NCI-H748 (cell line): ENCODE data around the gene RCVRN.

Experiments
- DNase-seq: peaks from one replicate; lab custom pipeline; 2025; ENCODE audit not compliant: unreplicated experiment; lab: John Stamatoyannopoulos, UW

The RCVRN gene

GRCh38 chr17:9905078-9905415 lies at the start of gene RCVRN:
Gene RCVRN (minus strand): TSS chr17:9905271. CDS start chr17:9905180, 91 bp downstream.
- DNase-seq, result no peak

DNA sequence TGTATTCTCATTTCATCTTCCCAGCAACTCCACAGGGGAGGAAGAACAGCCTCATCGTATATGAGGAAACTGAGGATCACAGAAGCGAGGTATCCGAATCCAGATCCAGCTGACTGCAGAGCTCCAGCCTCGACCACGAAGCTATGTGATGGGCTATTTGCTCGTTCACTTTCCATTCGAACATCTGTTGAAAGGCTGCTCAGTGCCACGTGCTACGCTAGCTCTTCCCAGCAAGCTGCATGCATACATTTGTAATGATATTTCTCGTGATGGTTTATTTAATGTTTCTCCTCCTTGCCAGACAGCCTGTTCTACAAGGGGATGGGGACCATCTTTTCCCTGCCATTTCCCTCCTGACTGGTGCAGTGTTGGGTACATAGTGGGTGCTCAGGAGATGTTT lies 48.4 kb upstream of the RCVRN start:
- DNase-seq, result no peak

- DNase-seq, result no peak
These were observed 46.7 kb upstream of the RCVRN start for GRCh38 chr17:9951803-9952202.

- no peak for DNase-seq
These were observed 43.9 kb upstream of the RCVRN start for GRCh38 chr17:9948928-9949327.

GRCh38 chr17:9944704-9945103 lies 39.6 kb upstream of the RCVRN start:
- DNase-seq, result no peak

DNA sequence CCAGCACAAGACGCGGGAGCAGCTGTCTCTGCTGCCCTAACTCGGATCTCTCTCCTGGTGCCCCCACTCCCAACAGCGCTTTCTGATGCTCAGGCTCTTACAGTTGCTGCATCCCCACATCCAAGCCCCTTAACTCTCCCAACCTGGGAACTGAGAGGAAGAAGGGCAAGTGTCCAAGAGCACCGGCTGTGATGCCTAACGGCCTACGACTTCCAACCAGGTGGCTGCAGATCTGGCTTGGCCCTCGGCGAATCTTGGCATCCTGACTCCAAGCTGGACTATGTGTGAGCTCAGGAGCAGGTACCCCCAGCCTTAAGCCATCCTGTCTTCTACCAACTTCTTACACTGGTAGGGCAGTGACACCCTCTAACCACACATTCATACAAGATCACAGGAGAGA lies 38.3 kb upstream of the RCVRN start:
- DNase-seq, result no peak

- DNase-seq, result no peak
These were observed 37.8 kb upstream of the RCVRN start for GRCh38 chr17:9942885-9943284.

DNA sequence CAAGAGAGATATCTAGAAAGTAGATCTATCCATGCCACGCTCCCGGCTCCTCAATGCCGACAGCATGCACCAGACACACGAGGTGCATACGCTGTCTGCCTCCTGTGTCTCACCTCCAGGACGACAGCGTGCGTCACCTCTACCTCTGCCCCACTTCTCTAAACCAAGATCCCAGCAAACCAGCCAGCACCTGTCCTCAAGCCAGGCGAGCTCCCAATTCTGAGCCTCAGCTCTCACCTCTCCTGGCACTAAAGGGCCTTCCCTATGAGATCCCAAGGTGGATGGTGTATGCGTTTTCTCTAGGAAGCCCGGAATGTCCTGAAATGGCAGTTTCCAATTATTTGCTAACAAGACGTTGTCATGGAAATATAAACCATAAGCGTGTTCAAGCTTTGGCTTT lies 36.2 kb upstream of the RCVRN start:
- DNase-seq, result no peak

DNA sequence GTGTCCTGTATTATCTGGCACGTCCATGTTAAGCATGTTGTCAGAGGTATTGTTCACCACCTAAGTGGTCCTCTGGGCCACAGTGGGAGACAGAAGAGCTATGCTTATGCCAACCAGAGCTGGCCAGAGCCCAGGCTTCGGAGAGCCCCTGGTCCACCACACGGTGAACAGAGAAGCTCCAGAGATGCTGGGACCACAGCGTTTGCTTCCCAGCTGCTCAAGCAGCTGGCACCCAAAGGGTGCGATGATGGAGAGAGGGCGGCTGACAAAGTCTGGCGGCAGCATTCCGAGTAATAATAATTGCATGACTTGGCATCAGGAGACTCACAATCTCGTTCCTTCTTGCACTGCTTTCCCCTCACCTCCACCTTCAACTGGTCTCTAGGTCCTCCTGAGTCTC lies 35.8 kb upstream of the RCVRN start:
- DNase-seq, result no peak

- no peak for DNase-seq
These were observed 33.7 kb upstream of the RCVRN start for GRCh38 chr17:9938764-9939163.

- DNase-seq, result no peak
These were observed 32.8 kb upstream of the RCVRN start for GRCh38 chr17:9937901-9938300.

DNA sequence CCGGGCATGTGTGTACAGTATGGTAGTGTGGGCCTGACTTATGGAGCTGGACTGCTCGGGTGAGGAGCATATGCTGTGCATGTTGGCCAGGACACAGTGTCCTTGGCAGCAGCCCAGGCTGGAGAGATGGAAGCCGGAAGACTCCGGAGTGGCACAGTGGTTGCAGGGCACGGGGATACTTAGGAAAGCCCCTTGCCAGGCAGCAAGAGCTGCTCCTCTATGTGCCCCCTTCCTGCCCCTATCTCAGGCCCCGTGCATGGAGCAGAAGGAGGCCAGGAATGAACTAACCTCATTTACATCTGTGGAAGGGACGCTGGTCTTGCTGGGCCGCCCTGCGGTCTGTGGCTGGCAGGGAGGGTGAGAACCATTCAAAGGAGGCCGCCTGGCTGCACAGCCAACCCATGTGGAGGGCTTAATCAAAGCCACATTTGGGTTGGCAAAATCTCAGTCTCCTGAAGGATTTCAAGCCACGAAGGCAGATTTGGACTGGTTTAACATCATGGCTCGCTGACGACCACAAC lies 32.2 kb upstream of the RCVRN start:
- DNase-seq, result no peak

- no peak for DNase-seq
These were observed 31.0 kb upstream of the RCVRN start for GRCh38 chr17:9936095-9936494.

- no peak for DNase-seq
These were observed 30.3 kb upstream of the RCVRN start for GRCh38 chr17:9935408-9935807.

GRCh38 chr17:9934331-9934730 lies 29.3 kb upstream of the RCVRN start:
- DNase-seq, result no peak

DNA sequence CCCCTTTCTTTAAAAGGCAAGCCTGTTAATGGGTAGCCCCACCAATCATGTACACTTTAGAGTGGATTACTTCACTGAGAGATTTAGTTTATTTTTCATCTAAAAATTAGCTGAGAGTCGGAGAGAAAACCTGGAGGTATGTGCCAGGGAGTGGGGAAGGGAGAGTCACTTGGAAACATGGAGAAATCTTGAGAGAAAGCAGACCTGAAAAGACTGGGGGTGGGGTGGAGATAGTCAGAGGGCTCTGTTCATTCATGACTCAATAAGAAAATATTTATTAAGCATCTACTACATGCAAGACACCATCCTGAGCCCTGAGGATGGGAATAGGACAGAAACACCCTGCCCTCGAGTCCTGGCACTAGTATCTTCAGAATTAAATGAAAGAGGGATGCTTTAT lies 27.4 kb upstream of the RCVRN start:
- DNase-seq, result no peak

GRCh38 chr17:9931144-9931741 lies 26.2 kb upstream of the RCVRN start:
- no peak for DNase-seq

GRCh38 chr17:9929871-9930270 lies 24.8 kb upstream of the RCVRN start:
- no peak for DNase-seq

DNA sequence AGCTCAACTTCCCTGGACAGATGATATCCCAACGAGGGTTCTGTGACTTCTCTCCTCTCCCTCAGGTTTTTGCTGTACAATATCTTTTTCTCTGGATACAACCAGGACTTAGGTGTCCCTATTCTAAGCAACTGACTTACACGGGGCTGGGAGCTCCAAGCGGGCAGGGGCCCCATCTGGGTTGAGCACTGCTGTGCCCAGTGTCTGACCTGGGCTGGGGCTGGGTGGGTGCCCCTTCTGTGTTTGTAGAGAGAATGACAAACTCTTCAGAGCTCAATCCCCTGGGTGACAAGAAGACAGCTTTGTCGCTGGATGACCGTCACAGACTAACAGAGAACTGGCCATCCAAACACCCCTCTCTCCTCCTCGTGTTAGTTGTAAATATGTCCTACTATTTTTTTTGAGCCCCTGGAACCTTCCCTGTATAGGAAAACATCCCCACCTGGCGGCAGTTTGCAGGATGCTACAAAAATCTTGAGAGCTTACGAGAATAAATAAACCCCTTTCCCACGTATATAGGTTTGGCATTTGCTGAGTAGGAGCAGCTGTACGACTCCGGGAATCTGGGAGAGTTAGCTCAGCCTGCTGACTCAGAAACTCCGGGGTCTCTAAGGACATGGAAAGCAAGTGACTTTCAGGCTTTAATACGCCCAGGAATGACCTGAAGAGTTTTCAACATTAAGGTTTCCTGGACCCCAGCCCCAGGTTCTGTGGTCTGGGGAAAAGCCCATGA lies 23.7 kb upstream of the RCVRN start:
- DNase-seq, result peak; percentile 57

DNA sequence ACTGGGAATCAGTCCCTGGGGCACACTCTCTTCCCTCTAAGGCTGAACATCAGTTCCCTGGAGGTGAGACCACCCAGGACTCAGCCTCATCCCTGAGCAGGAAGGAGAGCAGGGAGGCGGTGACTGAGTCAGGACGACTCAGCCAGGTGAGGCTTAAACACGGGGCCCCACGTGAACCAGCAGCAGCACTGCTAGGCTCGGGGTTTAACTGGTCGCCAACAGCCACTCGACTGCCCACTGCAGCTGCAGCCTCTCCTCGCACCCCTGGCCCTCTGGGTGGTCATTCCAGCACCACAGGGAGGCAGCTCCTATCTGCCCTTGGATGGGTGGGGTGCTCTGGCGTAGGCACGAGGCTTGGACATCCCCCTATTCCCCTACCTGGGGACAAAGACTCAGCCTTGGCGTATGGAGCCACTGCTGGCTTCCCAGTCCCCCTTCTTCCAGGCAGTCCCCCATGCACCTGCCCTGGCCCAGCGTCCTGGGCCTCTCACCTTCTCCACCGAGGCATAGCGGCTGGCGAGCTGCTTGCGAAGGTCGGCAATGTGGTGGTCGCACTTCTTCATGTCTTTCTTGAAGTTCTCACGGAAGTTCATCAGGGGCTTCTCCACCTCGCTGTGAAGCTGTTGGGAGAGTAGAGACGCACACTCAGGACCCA lies 21.2 kb upstream of the RCVRN start:
- no peak for DNase-seq

DNA sequence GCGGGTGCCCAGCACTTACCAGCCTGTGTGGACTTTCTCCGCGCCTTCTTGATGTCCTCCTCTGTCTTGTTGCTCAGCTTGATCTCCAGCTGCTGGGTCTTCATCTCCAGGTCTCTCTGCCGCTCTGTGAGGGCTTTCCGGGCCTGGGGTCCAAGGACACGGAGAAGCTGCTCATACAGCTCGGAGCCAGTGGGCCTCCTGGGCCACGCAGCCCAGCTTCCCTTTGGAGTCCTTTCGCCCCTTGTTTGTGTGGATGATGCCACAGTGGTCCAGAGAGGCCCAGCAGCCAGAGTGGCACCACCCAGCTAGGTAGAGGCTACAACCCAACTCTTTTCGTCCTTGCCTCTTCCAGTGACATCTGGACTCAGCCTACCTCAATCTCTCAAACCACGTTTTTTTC lies 20.4 kb upstream of the RCVRN start:
- no peak for DNase-seq

DNA sequence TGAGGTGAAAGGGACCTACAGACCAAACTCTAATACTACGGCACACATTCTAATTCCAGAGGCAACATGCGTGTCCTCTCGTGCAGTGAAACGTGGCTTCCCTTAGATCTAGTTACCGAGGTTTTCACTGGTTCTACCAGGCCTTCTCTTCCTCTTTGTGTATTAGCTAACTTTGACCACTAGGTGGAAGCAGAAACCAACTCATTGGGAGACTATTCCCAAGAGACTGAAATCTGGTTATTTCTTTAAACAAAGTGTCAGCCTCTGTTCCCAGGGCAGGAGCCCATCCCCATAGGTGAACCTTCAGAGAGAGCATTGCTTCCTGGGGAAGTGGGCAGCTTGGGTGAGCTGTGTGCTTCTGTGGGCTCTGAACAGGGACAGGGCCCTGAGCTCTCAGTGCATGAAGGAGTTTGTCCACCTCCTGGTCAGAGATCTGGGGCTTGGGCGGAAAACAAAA lies 19.7 kb upstream of the RCVRN start:
- DNase-seq, result peak; percentile 67
